SK-N-SH (cell line): ENCODE data around the gene TBX15. TPM values are rescaled to one million over a fixed set of nuclear protein-coding genes. Genes with fewer than 3 reads are reported as not detected.

Experiments
- CTCF ChIA-PET: fragments of 300-600, 350-600 bp; formaldehyde crosslinking; extraction: SDS; loops from one replicate; lab custom pipeline; 2021; lab: Yijun Ruan, JAX
- POLR2A ChIA-PET: fragments of 350-600 bp; sonication (Branson Sonifier 250); formaldehyde crosslinking; extraction: SDS; loops from one replicate; lab custom pipeline; 2020; ENCODE audit warnings: antibody characterized with exemption, inconsistent platforms; lab: Yijun Ruan, JAX
- DNase-seq: peaks from one replicate; pipeline ENCODE4 v3.0.0; 2012
- H2AFZ ChIP-seq: fragments of 200-600 bp; sonication (generic); 2 replicates; pipeline ENCODE4 v1.8.1; 2016; ENCODE audit warnings: antibody characterized with exemption, mild to moderate bottlenecking, low read depth
- H3F3A ChIP-seq: fragments of 200-600 bp; sonication (generic); replicated peaks from 2 replicates; pipeline ENCODE3; 2016; ENCODE audit warnings: antibody characterized with exemption, mild to moderate bottlenecking; ENCODE audit not compliant: insufficient read depth
- H3K27ac ChIP-seq, 2 experiments: fragments of 200-500 bp in 1 of 2; fragments of 200-600 bp in 1 of 2; sonication (Bioruptor generic) in 1 of 2; sonication (generic), shearing (Covaris generic) in 1 of 2; 2 replicates each; pipeline versions ENCODE4 v1.5.1 to v1.6.1; 2014 to 2016; ENCODE audit warnings: low read depth in 2 of 2, inconsistent platforms in 1 of 2, low read length in 1 of 2, mild to moderate bottlenecking in 1 of 2, mixed read lengths in 1 of 2
- H3K27me3 ChIP-seq: fragments of 200-600 bp; sonication (generic), shearing (Covaris generic); 2 replicates; pipeline ENCODE4 v1.6.1; 2016; ENCODE audit warnings: mixed run types; ENCODE audit not compliant: insufficient read depth
- H3K36me3 ChIP-seq, 2 experiments: fragments of 200-500 bp in 1 of 2; fragments of 200-600 bp in 1 of 2; sonication (Bioruptor generic) in 1 of 2; sonication (generic) in 1 of 2; replicated peaks in 1 of 2; 2 replicates each; pipeline versions ENCODE3 to v1.5.1; 2014 to 2016; ENCODE audit warnings: low read length in 1 of 2, mild to moderate bottlenecking in 1 of 2; ENCODE audit not compliant: insufficient read depth in 2 of 2, control insufficient read depth in 1 of 2
- H3K4me1 ChIP-seq, 2 experiments: fragments of 200-500 bp in 1 of 2; fragments of 200-600 bp in 1 of 2; sonication (Bioruptor generic) in 1 of 2; sonication (generic), shearing (Covaris generic) in 1 of 2; 2 replicates each; pipeline versions ENCODE4 v1.5.1 to v1.6.1; 2014 to 2016; ENCODE audit warnings: low read depth in 1 of 2, low read length in 1 of 2, mixed run types in 1 of 2; ENCODE audit not compliant: insufficient read depth in 2 of 2, control insufficient read depth in 1 of 2
- H3K4me2 ChIP-seq: fragments of 200-600 bp; sonication (generic), shearing (Covaris generic); 2 replicates; pipeline ENCODE4 v1.6.1; 2017; ENCODE audit warnings: mixed run types
- H3K4me3 ChIP-seq, 2 experiments: fragments of 200-500 bp in 1 of 2; fragments of 200-600 bp in 1 of 2; sonication (Bioruptor generic) in 1 of 2; sonication (generic), shearing (Covaris generic) in 1 of 2; 2 replicates each; pipeline versions ENCODE4 v1.5.1 to v1.8.1; 2014 to 2016; ENCODE audit warnings: low read depth in 2 of 2, inconsistent platforms in 1 of 2, low read length in 1 of 2, mild to moderate bottlenecking in 1 of 2, mixed read lengths in 1 of 2, moderate library complexity in 1 of 2
- H3K79me2 ChIP-seq: fragments of 200-600 bp; sonication (generic); 2 replicates; pipeline ENCODE4 v1.8.1; 2017; ENCODE audit warnings: mild to moderate bottlenecking; ENCODE audit not compliant: insufficient read depth
- H3K9ac ChIP-seq: fragments of 200-600 bp; sonication (generic); 2 replicates; pipeline ENCODE4 v1.6.1; 2017; ENCODE audit warnings: mixed run types
- H3K9me2 ChIP-seq: fragments of 200-600 bp; sonication (generic); 2 replicates; pipeline ENCODE4 v1.6.1; 2017; ENCODE audit warnings: mixed run types
- H3K9me3 ChIP-seq: fragments of 200-600 bp; sonication (generic); 2 replicates; pipeline ENCODE4 v1.6.1; 2017; ENCODE audit warnings: mixed run types, mild to moderate bottlenecking, moderate library complexity
- H4K20me1 ChIP-seq: fragments of 200-600 bp; sonication (generic); 2 replicates; pipeline ENCODE4 v1.6.1; 2017; ENCODE audit warnings: mild to moderate bottlenecking, mixed run types; ENCODE audit not compliant: insufficient read depth
- CHD2 ChIP-seq: fragments of 150-350 bp; IDR thresholded peaks from 2 replicates; pipeline ENCODE4 v1.6.1; 2018; ENCODE audit warnings: low read length; ENCODE audit not compliant: partially characterized antibody
- EZH2phosphoT487 ChIP-seq: fragments of 200-600 bp; sonication (generic); IDR thresholded peaks from 2 replicates; pipeline ENCODE4 v1.6.1; 2017; ENCODE audit warnings: low read depth, mixed run types, mild to moderate bottlenecking, antibody characterized with exemption, moderate library complexity, borderline replicate concordance
- FOSL2 ChIP-seq: IDR thresholded peaks from 2 replicates; pipeline ENCODE4 v1.4.0; 2012; ENCODE audit warnings: low read depth, mild to moderate bottlenecking, moderate library complexity, borderline replicate concordance
- FOXJ3 ChIP-seq: sonication (generic); formaldehyde crosslinking; IDR thresholded peaks from 2 replicates; pipeline ENCODE4 v1.5.1; 2020; ENCODE audit warnings: mild to moderate bottlenecking, missing genetic modification reagents
- JUND ChIP-seq: IDR thresholded peaks from 2 replicates; pipeline ENCODE4 v1.4.0; 2012
- POLR2AphosphoS5 ChIP-seq: IDR thresholded peaks from 2 replicates; pipeline ENCODE4 v1.6.1; 2012; ENCODE audit warnings: low read depth, low read length
- RAD21 ChIP-seq: IDR thresholded peaks from 2 replicates; pipeline ENCODE4 v1.6.1; 2012; ENCODE audit warnings: mild to moderate bottlenecking, low read length
- RCOR1 ChIP-seq: fragments of 150-350 bp; IDR thresholded peaks from 2 replicates; pipeline ENCODE4 v1.6.1; 2017; ENCODE audit warnings: antibody characterized with exemption, low read length
- RXRA ChIP-seq: IDR thresholded peaks from 2 replicates; pipeline ENCODE4 v1.4.0; 2012; ENCODE audit warnings: low read depth, mild to moderate bottlenecking, borderline replicate concordance
- SIN3A ChIP-seq: IDR thresholded peaks from 2 replicates; pipeline ENCODE4 v1.6.1; 2012; ENCODE audit warnings: low read depth, mild to moderate bottlenecking, low read length, moderate library complexity, borderline replicate concordance
- WGBS: methylation state at CpG from one replicate; pipeline ENCODE4 v1.1.6; 2017; ENCODE audit warnings: low lambda C conversion rate; 5-methylcytosine and 5-hydroxymethylcytosine counted together
- polyA plus RNA-seq, 3 experiments: library from polyadenylated mRNA; depleted of rRNA; stranded (reverse); fragments of >200 nt; gene quantifications; 2 replicates each; pipeline ENCODE4 v1.2.3, GENCODE V29; 2012
- TF ChIP-seq, protein P1 (sequence below): IDR thresholded peaks from 2 replicates; pipeline ENCODE4 v1.6.1; 2012; ENCODE audit warnings: mild to moderate bottlenecking, low read depth, low read length, moderate library complexity
- TF ChIP-seq, protein P2 (sequence below): IDR thresholded peaks from 2 replicates; pipeline ENCODE4; 2012
- TF ChIP-seq, protein P3 (sequence below): IDR thresholded peaks from 2 replicates; pipeline ENCODE4 v1.4.0; 2012; ENCODE audit warnings: low read depth
- TF ChIP-seq, protein P4 (sequence below): fragments of 200-600 bp; sonication (generic); IDR thresholded peaks from 2 replicates; pipeline ENCODE4 v1.6.1; 2017; ENCODE audit warnings: antibody characterized with exemption, mild to moderate bottlenecking, moderate library complexity

TBX15 gene
- polyA plus RNA-seq, 1 of the 3 experiments (the other 2 are of a cell fraction), result 0.02 TPM

DNA sequence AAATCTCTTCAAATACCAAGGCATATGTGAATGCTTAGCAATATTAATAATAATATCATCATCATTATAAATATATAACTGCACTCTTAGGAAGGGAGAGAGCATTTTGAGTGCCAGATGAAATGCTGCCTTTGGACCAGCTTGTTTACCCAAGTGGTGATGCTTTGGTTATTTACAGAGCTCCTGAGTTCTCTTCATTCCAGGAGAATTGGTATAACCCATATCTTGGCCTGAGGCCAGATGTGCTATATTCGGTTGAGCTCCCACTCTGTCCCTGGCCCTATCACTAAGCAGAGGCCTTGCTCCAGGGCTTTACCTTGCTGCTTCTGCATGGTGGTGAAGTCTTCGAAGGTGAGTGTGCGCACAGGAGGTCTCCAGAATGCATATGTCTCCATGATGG is 89.4 kb downstream of the TBX15 start:
- TF ChIP-seq, protein P1, sequence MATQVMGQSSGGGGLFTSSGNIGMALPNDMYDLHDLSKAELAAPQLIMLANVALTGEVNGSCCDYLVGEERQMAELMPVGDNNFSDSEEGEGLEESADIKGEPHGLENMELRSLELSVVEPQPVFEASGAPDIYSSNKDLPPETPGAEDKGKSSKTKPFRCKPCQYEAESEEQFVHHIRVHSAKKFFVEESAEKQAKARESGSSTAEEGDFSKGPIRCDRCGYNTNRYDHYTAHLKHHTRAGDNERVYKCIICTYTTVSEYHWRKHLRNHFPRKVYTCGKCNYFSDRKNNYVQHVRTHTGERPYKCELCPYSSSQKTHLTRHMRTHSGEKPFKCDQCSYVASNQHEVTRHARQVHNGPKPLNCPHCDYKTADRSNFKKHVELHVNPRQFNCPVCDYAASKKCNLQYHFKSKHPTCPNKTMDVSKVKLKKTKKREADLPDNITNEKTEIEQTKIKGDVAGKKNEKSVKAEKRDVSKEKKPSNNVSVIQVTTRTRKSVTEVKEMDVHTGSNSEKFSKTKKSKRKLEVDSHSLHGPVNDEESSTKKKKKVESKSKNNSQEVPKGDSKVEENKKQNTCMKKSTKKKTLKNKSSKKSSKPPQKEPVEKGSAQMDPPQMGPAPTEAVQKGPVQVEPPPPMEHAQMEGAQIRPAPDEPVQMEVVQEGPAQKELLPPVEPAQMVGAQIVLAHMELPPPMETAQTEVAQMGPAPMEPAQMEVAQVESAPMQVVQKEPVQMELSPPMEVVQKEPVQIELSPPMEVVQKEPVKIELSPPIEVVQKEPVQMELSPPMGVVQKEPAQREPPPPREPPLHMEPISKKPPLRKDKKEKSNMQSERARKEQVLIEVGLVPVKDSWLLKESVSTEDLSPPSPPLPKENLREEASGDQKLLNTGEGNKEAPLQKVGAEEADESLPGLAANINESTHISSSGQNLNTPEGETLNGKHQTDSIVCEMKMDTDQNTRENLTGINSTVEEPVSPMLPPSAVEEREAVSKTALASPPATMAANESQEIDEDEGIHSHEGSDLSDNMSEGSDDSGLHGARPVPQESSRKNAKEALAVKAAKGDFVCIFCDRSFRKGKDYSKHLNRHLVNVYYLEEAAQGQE, result no peak
- no peak for TF ChIP-seq SIN3A
- TF ChIP-seq EZH2phosphoT487, result no peak
- TF ChIP-seq FOXJ3 (CRISPR knock-in tag), result no peak
- TF ChIP-seq RCOR1, result no peak
- TF ChIP-seq RAD21, result no peak
- no peak for TF ChIP-seq POLR2AphosphoS5
- TF ChIP-seq RXRA, result no peak
- TF ChIP-seq FOSL2, result no peak
- no peak for TF ChIP-seq CHD2
- no peak for TF ChIP-seq JUND
- TF ChIP-seq, protein P2, sequence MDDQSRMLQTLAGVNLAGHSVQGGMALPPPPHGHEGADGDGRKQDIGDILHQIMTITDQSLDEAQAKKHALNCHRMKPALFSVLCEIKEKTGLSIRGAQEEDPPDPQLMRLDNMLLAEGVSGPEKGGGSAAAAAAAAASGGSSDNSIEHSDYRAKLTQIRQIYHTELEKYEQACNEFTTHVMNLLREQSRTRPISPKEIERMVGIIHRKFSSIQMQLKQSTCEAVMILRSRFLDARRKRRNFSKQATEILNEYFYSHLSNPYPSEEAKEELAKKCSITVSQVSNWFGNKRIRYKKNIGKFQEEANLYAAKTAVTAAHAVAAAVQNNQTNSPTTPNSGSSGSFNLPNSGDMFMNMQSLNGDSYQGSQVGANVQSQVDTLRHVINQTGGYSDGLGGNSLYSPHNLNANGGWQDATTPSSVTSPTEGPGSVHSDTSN, result no peak
- TF ChIP-seq, protein P3, sequence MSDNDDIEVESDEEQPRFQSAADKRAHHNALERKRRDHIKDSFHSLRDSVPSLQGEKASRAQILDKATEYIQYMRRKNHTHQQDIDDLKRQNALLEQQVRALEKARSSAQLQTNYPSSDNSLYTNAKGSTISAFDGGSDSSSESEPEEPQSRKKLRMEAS, result no peak
- TF ChIP-seq, protein P4, sequence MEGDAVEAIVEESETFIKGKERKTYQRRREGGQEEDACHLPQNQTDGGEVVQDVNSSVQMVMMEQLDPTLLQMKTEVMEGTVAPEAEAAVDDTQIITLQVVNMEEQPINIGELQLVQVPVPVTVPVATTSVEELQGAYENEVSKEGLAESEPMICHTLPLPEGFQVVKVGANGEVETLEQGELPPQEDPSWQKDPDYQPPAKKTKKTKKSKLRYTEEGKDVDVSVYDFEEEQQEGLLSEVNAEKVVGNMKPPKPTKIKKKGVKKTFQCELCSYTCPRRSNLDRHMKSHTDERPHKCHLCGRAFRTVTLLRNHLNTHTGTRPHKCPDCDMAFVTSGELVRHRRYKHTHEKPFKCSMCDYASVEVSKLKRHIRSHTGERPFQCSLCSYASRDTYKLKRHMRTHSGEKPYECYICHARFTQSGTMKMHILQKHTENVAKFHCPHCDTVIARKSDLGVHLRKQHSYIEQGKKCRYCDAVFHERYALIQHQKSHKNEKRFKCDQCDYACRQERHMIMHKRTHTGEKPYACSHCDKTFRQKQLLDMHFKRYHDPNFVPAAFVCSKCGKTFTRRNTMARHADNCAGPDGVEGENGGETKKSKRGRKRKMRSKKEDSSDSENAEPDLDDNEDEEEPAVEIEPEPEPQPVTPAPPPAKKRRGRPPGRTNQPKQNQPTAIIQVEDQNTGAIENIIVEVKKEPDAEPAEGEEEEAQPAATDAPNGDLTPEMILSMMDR, result no peak
- no peaks in the 10 kb centered on the region for H4K20me1 ChIP-seq
- no peak overlapping the region for H3K9ac ChIP-seq
- no peaks in the 10 kb centered on the region for H3K27me3 ChIP-seq
- no peak overlapping the region for H2AFZ ChIP-seq
- POLR2A ChIA-PET, result no interaction called here
- no peaks in the 10 kb centered on the region for H3K79me2 ChIP-seq
- H3K27ac ChIP-seq, result no peak overlapping the region
- 0% methylated on average over 3 of the region's 3 CpGs for whole genome bisulfite sequencing
- H3K4me1 ChIP-seq, result no peaks in the 10 kb centered on the region
- H3K36me3 ChIP-seq, result no peaks in the 10 kb centered on the region
- no peak for DNase-seq
- no peak overlapping the region for H3K4me3 ChIP-seq
- no peaks in the 10 kb centered on the region for H3F3A ChIP-seq
- H3K4me2 ChIP-seq, result no peak overlapping the region
- no peaks in the 10 kb centered on the region; the same call in 1 of the 2 replicates for H3K9me2 ChIP-seq
- no peaks in the 10 kb centered on the region for H3K9me3 ChIP-seq
- CTCF ChIA-PET, result interaction anchor here (0.6 kb wide), 1 partner anchor 543 kb away, joined by 3 read pairs; no protein-coding TSS in a partner anchor
